Glutamatergic neuron (in vitro differentiated cells): ENCODE measurements around the gene IL17A. TPM values are rescaled to one million over a fixed set of nuclear protein-coding genes. Genes with fewer than 3 reads are reported as not detected.
"Not testable (repeated sequence)": the region's sequence is repeated elsewhere in the genome, so short reads cannot be mapped to it uniquely, and the experiment has no call there.

Experiments used
- DNase-seq: peaks from one replicate; pipeline ENCODE4 v3.0.0; 2022
- H3K27ac Mint-ChIP-seq: one replicate; pipeline ENCODE4 v1.8.0; 2020; ENCODE audit warnings: mild to moderate bottlenecking, mixed read lengths, inconsistent platforms; ENCODE audit not compliant: unreplicated experiment
- H3K27me3 Mint-ChIP-seq: one replicate; pipeline ENCODE4 v1.8.0; 2020; ENCODE audit warnings: mild to moderate bottlenecking, moderate library complexity, mixed read lengths, inconsistent platforms; ENCODE audit not compliant: unreplicated experiment
- H3K36me3 Mint-ChIP-seq: one replicate; pipeline ENCODE4 v1.8.0; 2020; ENCODE audit warnings: mild to moderate bottlenecking, mixed read lengths, inconsistent platforms; ENCODE audit not compliant: unreplicated experiment
- H3K4me1 Mint-ChIP-seq: one replicate; pipeline ENCODE4 v1.8.0; 2020; ENCODE audit warnings: mild to moderate bottlenecking, low read depth, mixed read lengths, inconsistent platforms; ENCODE audit not compliant: unreplicated experiment
- H3K4me3 Mint-ChIP-seq: one replicate; pipeline ENCODE4 v1.8.0; 2020; ENCODE audit warnings: mild to moderate bottlenecking, mixed read lengths, inconsistent platforms; ENCODE audit not compliant: unreplicated experiment
- H3K9me3 Mint-ChIP-seq: one replicate; pipeline ENCODE4 v1.8.0; 2020; ENCODE audit warnings: mild to moderate bottlenecking, moderate library complexity, mixed read lengths, inconsistent platforms; ENCODE audit not compliant: unreplicated experiment
- total RNA-seq: library from RNA; stranded (reverse); fragmentation: NEBNext Ultra II Directional; extraction: Animal tissue kit (Norgen Biotek cat#: 25700); gene quantifications from one replicate; pipeline ENCODE4 v1.2.1, GENCODE V29; 2021; ENCODE audit not compliant: unreplicated experiment
- TF ChIP-seq, protein P1 (sequence below): fragments of 200-600 bp; sonication (generic); IDR thresholded peaks from one replicate; pipeline ENCODE4 v1.5.0; 2021; ENCODE audit not compliant: partially characterized antibody, unreplicated experiment

The IL17A gene
- total RNA-seq, 1 donor from 2014 or later: not detected

DNA sequence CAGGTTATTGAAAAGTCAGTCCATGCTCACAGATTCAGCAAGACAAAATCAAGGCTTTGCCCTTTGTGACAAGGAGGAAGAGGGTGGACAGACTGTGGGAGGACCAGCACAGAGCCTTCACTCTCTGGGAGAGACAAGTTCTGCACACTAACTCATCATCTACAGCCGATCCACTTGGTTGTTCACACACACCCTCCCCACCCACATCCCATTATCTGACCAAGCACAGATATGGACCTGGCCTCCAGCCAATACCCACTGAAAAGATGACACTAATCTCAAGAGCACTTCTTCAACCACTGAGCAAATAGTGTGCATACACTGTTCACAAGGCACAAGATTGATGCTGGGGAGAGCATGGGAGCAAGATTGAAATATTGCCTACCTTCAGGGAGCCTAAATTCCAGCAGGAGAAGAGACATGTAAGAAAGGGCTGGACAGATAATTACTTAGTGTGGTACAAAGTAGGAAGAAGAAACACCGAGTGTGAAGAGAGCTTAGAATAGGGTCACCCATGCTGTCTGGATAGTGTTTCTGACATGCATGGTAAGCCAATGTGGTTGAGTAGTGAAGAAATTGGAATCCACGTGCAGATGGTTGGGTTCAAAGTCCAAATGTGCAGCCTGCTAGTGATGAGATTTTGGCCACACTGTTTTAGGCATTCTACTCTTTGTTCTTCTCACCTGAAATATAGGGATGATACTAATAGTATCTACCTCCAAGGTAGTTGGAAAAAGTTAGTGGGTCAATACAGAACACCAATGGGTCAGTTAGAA lies 21.7 kb upstream of the IL17A start:
- TF ChIP-seq, protein P1, sequence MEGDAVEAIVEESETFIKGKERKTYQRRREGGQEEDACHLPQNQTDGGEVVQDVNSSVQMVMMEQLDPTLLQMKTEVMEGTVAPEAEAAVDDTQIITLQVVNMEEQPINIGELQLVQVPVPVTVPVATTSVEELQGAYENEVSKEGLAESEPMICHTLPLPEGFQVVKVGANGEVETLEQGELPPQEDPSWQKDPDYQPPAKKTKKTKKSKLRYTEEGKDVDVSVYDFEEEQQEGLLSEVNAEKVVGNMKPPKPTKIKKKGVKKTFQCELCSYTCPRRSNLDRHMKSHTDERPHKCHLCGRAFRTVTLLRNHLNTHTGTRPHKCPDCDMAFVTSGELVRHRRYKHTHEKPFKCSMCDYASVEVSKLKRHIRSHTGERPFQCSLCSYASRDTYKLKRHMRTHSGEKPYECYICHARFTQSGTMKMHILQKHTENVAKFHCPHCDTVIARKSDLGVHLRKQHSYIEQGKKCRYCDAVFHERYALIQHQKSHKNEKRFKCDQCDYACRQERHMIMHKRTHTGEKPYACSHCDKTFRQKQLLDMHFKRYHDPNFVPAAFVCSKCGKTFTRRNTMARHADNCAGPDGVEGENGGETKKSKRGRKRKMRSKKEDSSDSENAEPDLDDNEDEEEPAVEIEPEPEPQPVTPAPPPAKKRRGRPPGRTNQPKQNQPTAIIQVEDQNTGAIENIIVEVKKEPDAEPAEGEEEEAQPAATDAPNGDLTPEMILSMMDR: no peak
- peaks cover 2% of the 10 kb centered on the region for H3K9me3 Mint-ChIP-seq

GRCh38 chr6:52167267-52167666 lies 18.9 kb upstream of the IL17A start:
- Mint-ChIP-seq H3K36me3 (peaks cover 13% of the 10 kb centered on the region), H3K9me3 (peaks cover 2% of the 10 kb centered on the region), H3K27me3 (no peaks in the 10 kb centered on the region), H3K4me1 (no peaks in the 10 kb centered on the region), H3K4me3 (no peak overlapping the region), H3K27ac (no peak overlapping the region)
- TF ChIP-seq, protein P1: no peak
- no peak for DNase-seq

More for the DNA sequence above, 21.7 kb upstream of the IL17A start:
- H3K27ac Mint-ChIP-seq: no peak overlapping the region
- no peak for DNase-seq
- H3K36me3 Mint-ChIP-seq: peaks cover 12% of the 10 kb centered on the region
- H3K27me3 Mint-ChIP-seq: no peaks in the 10 kb centered on the region
- H3K4me1 Mint-ChIP-seq: no peaks in the 10 kb centered on the region
- no peak overlapping the region for H3K4me3 Mint-ChIP-seq

- H3K27me3 Mint-ChIP-seq, H3K9me3 Mint-ChIP-seq, H3K27ac Mint-ChIP-seq, H3K4me1 Mint-ChIP-seq, H3K4me3 Mint-ChIP-seq, DNase-seq: not testable (repeated sequence)
- peaks cover 13% of the 10 kb centered on the region for H3K36me3 Mint-ChIP-seq
Observed at GRCh38 chr6:52168351-52168750, 17.8 kb upstream of the IL17A start.

- H3K4me3 Mint-ChIP-seq: no peak overlapping the region
- no peaks in the 10 kb centered on the region for H3K9me3 Mint-ChIP-seq
- H3K27ac Mint-ChIP-seq: no peak overlapping the region
- DNase-seq: no peak
- H3K36me3 Mint-ChIP-seq: peaks cover 5% of the 10 kb centered on the region
- no peaks in the 10 kb centered on the region for H3K4me1 Mint-ChIP-seq
- TF ChIP-seq, protein P1: no peak
- H3K27me3 Mint-ChIP-seq: no peaks in the 10 kb centered on the region
Observed at GRCh38 chr6:52174118-52174517, 12.1 kb upstream of the IL17A start.

GRCh38 chr6:52176550-52176949 lies 9.6 kb upstream of the IL17A start:
- no peaks in the 10 kb centered on the region for H3K36me3 Mint-ChIP-seq
- TF ChIP-seq, protein P1: no peak
- no peak for DNase-seq
- H3K27me3 Mint-ChIP-seq: no peaks in the 10 kb centered on the region
- H3K27ac Mint-ChIP-seq: no peak overlapping the region
- no peaks in the 10 kb centered on the region for H3K4me1 Mint-ChIP-seq
- H3K4me3 Mint-ChIP-seq: no peak overlapping the region
- no peaks in the 10 kb centered on the region for H3K9me3 Mint-ChIP-seq
